ENCODE data around the gene HNF4A. TPM values are rescaled to one million over a fixed set of nuclear protein-coding genes. Genes with fewer than 3 reads are reported as not detected.

Gene HNF4A
- total RNA-seq, 6 experiments from 2014 or later = not detected

DNA sequence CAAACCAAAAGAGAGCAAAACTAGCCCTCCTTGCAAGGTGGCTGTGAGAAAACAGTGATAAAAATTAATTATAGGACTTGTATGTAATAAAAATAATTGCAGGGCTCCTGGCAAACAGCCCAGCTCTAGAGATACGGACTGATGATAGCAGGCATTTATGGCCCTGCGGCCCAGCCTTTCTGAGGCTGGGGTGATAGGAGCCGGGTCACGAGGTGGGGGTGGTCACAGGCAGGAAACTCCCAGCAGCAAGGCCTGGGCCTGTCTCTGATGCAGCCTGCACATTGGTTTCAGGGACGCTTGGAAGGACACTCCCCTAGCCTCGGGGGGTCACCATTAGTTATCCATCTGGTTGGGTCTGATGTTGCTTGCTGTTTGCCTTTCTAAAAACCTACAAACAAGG is 101.5 kb downstream of the HNF4A start:
- H3K27me3 Mint-ChIP-seq (ENCODE audit: insufficient read depth) = peaks cover 17% of the 10 kb centered on the region
- H3K4me3 Mint-ChIP-seq = no peak overlapping the region
- no peaks in the 10 kb centered on the region for H3K36me3 Mint-ChIP-seq (ENCODE audit: low read depth)
- no peaks in the 10 kb centered on the region for H3K9me3 Mint-ChIP-seq
- no peak for DNase-seq
- no peaks in the 10 kb centered on the region for H3K4me1 Mint-ChIP-seq (ENCODE audit: low read depth)
- no peak overlapping the region for H3K27ac Mint-ChIP-seq
- TF ChIP-seq, protein P1, sequence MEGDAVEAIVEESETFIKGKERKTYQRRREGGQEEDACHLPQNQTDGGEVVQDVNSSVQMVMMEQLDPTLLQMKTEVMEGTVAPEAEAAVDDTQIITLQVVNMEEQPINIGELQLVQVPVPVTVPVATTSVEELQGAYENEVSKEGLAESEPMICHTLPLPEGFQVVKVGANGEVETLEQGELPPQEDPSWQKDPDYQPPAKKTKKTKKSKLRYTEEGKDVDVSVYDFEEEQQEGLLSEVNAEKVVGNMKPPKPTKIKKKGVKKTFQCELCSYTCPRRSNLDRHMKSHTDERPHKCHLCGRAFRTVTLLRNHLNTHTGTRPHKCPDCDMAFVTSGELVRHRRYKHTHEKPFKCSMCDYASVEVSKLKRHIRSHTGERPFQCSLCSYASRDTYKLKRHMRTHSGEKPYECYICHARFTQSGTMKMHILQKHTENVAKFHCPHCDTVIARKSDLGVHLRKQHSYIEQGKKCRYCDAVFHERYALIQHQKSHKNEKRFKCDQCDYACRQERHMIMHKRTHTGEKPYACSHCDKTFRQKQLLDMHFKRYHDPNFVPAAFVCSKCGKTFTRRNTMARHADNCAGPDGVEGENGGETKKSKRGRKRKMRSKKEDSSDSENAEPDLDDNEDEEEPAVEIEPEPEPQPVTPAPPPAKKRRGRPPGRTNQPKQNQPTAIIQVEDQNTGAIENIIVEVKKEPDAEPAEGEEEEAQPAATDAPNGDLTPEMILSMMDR (IDR thresholded peaks at IDR 0.05) = no peak

DNA sequence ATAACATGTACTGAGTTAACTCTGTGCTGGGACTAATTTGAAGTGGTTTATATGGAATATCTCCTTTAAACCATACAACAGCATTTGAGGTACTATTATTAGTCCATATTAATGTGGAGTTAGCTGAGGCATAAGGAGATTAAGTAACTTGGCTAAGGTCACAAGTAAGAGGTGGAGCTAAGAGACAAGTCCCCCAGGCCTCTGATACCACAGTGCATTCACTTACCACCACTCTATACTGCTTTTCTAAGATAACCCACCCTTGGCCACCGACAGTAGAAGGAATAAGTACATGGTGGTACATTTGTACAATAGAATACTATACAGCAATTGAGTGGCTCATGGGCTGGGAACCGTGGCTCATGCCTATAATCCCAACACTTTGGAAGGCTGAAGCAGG is 103.8 kb downstream of the HNF4A start:
- TF ChIP-seq, protein P1 (IDR thresholded peaks at IDR 0.05) = no peak
- Mint-ChIP-seq H3K27ac (no peak overlapping the region), H3K9me3 (no peaks in the 10 kb centered on the region), H3K4me1 (ENCODE audit: low read depth) (no peaks in the 10 kb centered on the region), H3K36me3 (ENCODE audit: low read depth) (no peaks in the 10 kb centered on the region), H3K27me3 (ENCODE audit: insufficient read depth) (peaks cover 22% of the 10 kb centered on the region), H3K4me3 (no peak overlapping the region)
- DNase-seq = no peak

DNA sequence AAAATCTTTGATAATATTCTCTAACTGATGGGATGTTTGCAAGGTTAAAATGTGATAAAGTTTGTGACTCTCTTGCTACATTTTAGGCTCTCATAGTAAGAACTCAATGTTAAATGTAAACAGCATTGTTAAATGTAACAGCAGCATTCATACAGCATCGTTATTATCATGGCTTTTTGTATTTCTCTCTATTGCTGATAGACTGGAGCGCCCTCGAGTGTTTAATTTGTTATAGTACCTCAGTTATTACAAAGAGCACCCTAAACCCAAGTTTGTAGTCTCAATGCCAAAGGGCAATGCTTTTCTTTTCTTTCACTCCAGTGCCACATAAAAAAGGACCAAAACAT is 105.3 kb downstream of the HNF4A start:
- Mint-ChIP-seq H3K4me1 (ENCODE audit: low read depth) (no peaks in the 10 kb centered on the region), H3K27me3 (ENCODE audit: insufficient read depth) (peaks cover 19% of the 10 kb centered on the region), H3K4me3 (no peak overlapping the region), H3K36me3 (ENCODE audit: low read depth) (no peaks in the 10 kb centered on the region), H3K9me3 (no peaks in the 10 kb centered on the region), H3K27ac (no peak overlapping the region)
- TF ChIP-seq, protein P1 (IDR thresholded peaks at IDR 0.05) = peak; percentile 71
- peak; percentile 20 for DNase-seq

DNA sequence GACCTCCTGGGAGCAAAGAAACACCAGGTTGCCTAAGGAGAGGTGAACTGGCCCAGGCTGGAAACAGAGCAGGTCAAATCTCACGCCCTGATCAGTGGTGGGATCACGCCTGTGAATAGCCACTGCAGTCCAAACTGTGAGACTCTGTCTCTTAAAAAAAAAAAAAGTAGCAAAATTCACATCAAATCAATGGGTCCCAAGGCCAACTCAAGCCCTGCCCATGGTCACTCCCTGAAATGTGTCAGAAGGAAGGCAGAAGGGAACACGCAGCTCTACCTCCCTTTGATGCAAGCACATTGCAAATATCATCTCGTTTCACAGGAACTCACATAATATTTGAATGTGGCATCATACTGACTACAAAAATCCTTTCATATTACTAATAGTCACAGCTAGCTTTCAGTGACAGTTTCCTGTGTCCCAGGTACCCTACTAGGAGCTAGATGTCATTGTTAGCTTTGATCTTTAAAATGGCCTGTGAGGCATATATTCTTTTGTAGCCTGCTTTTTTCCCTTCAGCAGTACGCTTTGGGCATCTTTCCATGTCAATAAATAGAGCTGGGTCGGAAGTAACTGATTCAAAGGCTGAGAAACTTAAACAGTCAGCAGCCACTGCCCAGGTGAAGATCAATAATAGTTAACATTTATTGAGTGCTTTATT is 105.8 kb downstream of the HNF4A start:
- DNase-seq = no peak
- no peaks in the 10 kb centered on the region for H3K36me3 Mint-ChIP-seq (ENCODE audit: low read depth)
- H3K9me3 Mint-ChIP-seq = no peaks in the 10 kb centered on the region
- peaks cover 22% of the 10 kb centered on the region for H3K27me3 Mint-ChIP-seq (ENCODE audit: insufficient read depth)
- TF ChIP-seq, protein P1 (IDR thresholded peaks at IDR 0.05) = 0 out of 2 replicates have a peak, but pooled peaks have one; percentile 10
- H3K4me1 Mint-ChIP-seq (ENCODE audit: low read depth) = no peaks in the 10 kb centered on the region
- no peak overlapping the region for H3K4me3 Mint-ChIP-seq
- H3K27ac Mint-ChIP-seq = no peak overlapping the region

DNA sequence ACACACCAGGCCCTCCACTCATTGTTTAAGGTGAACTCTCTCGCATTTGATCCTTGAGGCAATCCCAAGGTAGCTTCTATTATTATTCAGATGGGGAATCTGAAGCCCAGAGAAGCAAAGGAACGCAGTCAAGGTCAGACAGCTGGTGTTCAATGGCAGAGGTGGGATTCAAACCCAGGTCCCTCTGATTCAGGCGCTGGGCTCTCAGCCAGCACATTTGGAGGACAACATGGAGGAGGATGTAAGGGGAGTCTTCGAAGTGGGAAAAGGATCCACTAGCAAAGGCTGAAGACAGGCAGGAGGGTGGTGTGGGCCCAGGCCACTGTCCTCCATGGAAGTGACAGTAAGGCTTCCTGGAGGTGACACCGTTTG is 106.3 kb downstream of the HNF4A start:
- DNase-seq = no peak
- H3K27me3 Mint-ChIP-seq (ENCODE audit: insufficient read depth) = peaks cover 20% of the 10 kb centered on the region
- H3K27ac Mint-ChIP-seq = no peak overlapping the region

More for the DNA sequence above, 106.3 kb downstream of the HNF4A start:
- Mint-ChIP-seq H3K4me3 (no peak overlapping the region), H3K4me1 (ENCODE audit: low read depth) (no peaks in the 10 kb centered on the region), H3K9me3 (no peaks in the 10 kb centered on the region), H3K36me3 (ENCODE audit: low read depth) (no peaks in the 10 kb centered on the region)
- TF ChIP-seq, protein P1 (IDR thresholded peaks at IDR 0.05) = no peak
